Mucosa of stomach (tissue), 1 donor: ENCODE measurements around the gene OSBP2.

ENCODE experiments used
- H3K27me3 ChIP-seq: one replicate; pipeline ENCODE4 v1.7.0; 2013; ENCODE audit warnings: mild to moderate bottlenecking, low read length; ENCODE audit not compliant: control insufficient read depth, insufficient read depth
- H3K36me3 ChIP-seq: one replicate; pipeline ENCODE4 v1.7.0; 2013; ENCODE audit warnings: low read length; ENCODE audit not compliant: control insufficient read depth, insufficient read depth
- H3K4me1 ChIP-seq: one replicate; pipeline ENCODE4 v1.7.0; 2013; ENCODE audit warnings: mild to moderate bottlenecking, low read length; ENCODE audit not compliant: control insufficient read depth, insufficient read depth
- H3K4me3 ChIP-seq: one replicate; pipeline ENCODE4 v1.7.0; 2013; ENCODE audit warnings: low read length
- H3K9ac ChIP-seq: one replicate; pipeline ENCODE4 v1.7.0; 2013; ENCODE audit warnings: mild to moderate bottlenecking, low read length, moderate library complexity
- H3K9me3 ChIP-seq: one replicate; pipeline ENCODE4 v1.7.0; 2013; ENCODE audit warnings: mild to moderate bottlenecking, low read length, moderate library complexity; ENCODE audit not compliant: control insufficient read depth
- donor health status: Pancreatic carcinoma.

Gene OSBP2

GRCh38 chr22:30780026-30780425 lies 85.4 kb downstream of the OSBP2 start:
- H3K36me3 ChIP-seq, result no peaks in the 10 kb centered on the region
- H3K27me3 ChIP-seq, result no peaks in the 10 kb centered on the region

GRCh38 chr22:30781271-30781875 lies 86.7 kb downstream of the OSBP2 start:
- H3K4me1 ChIP-seq, result peaks cover 7% of the 10 kb centered on the region
- H3K36me3 ChIP-seq, result no peaks in the 10 kb centered on the region
- H3K27me3 ChIP-seq, result no peaks in the 10 kb centered on the region
- H3K4me3 ChIP-seq, result no peak overlapping the region
- no peaks in the 10 kb centered on the region for H3K9me3 ChIP-seq
- no peak overlapping the region for H3K9ac ChIP-seq

More at GRCh38 chr22:30780026-30780425, 85.4 kb downstream of the OSBP2 start:
- peaks cover 7% of the 10 kb centered on the region for H3K4me1 ChIP-seq
- no peaks in the 10 kb centered on the region for H3K9me3 ChIP-seq
- H3K4me3 ChIP-seq, result no peak overlapping the region
- no peak overlapping the region for H3K9ac ChIP-seq

- H3K36me3 ChIP-seq, result no peaks in the 10 kb centered on the region
- no peak overlapping the region for H3K4me3 ChIP-seq
- no peaks in the 10 kb centered on the region for H3K9me3 ChIP-seq
- peaks cover 7% of the 10 kb centered on the region for H3K4me1 ChIP-seq
- no peak overlapping the region for H3K9ac ChIP-seq
- no peaks in the 10 kb centered on the region for H3K27me3 ChIP-seq
Measured at GRCh38 chr22:30782613-30783012, 87.9 kb downstream of the OSBP2 start.

- H3K9ac ChIP-seq, result no peak overlapping the region
- H3K4me3 ChIP-seq, result no peak overlapping the region
- peaks cover 7% of the 10 kb centered on the region for H3K4me1 ChIP-seq
- no peaks in the 10 kb centered on the region for H3K27me3 ChIP-seq
- no peaks in the 10 kb centered on the region for H3K36me3 ChIP-seq
- no peaks in the 10 kb centered on the region for H3K9me3 ChIP-seq
Measured at GRCh38 chr22:30783021-30783420, 88.3 kb downstream of the OSBP2 start.

GRCh38 chr22:30785527-30785926 lies 90.9 kb downstream of the OSBP2 start:
- no peak overlapping the region for H3K9ac ChIP-seq
- no peaks in the 10 kb centered on the region for H3K36me3 ChIP-seq
- H3K4me3 ChIP-seq, result no peak overlapping the region
- no peaks in the 10 kb centered on the region for H3K9me3 ChIP-seq
- peaks cover 7% of the 10 kb centered on the region for H3K4me1 ChIP-seq
- H3K27me3 ChIP-seq, result no peaks in the 10 kb centered on the region

GRCh38 chr22:30790366-30790765 lies 95.7 kb downstream of the OSBP2 start:
- no peaks in the 10 kb centered on the region for H3K9me3 ChIP-seq
- no peak overlapping the region for H3K4me3 ChIP-seq
- no peaks in the 10 kb centered on the region for H3K27me3 ChIP-seq
- no peaks in the 10 kb centered on the region for H3K36me3 ChIP-seq
- H3K4me1 ChIP-seq, result no peaks in the 10 kb centered on the region
- no peak overlapping the region for H3K9ac ChIP-seq

- Histone ChIP-seq H3K27me3 (no peaks in the 10 kb centered on the region), H3K4me3 (no peak overlapping the region)
Measured at GRCh38 chr22:30792456-30792855, 97.8 kb downstream of the OSBP2 start.

GRCh38 chr22:30795118-30795517 lies 100.4 kb downstream of the OSBP2 start:
- Histone ChIP-seq H3K4me3 (no peak overlapping the region), H3K9ac (no peak overlapping the region), H3K4me1 (no peaks in the 10 kb centered on the region), H3K9me3 (no peaks in the 10 kb centered on the region), H3K27me3 (no peaks in the 10 kb centered on the region), H3K36me3 (no peaks in the 10 kb centered on the region)

More at GRCh38 chr22:30792456-30792855, 97.8 kb downstream of the OSBP2 start:
- no peaks in the 10 kb centered on the region for H3K9me3 ChIP-seq
- H3K9ac ChIP-seq, result no peak overlapping the region
- no peaks in the 10 kb centered on the region for H3K4me1 ChIP-seq
- H3K36me3 ChIP-seq, result no peaks in the 10 kb centered on the region

- H3K9me3 ChIP-seq, result no peaks in the 10 kb centered on the region
- H3K9ac ChIP-seq, result no peak overlapping the region
- no peaks in the 10 kb centered on the region for H3K36me3 ChIP-seq
- H3K4me1 ChIP-seq, result peaks cover 12% of the 10 kb centered on the region
- peaks cover 30% of the 10 kb centered on the region for H3K27me3 ChIP-seq
- no peak overlapping the region for H3K4me3 ChIP-seq
Measured at GRCh38 chr22:30801695-30802094, 107.0 kb downstream of the OSBP2 start.

GRCh38 chr22:30802202-30803166 lies 107.8 kb downstream of the OSBP2 start:
- Histone ChIP-seq H3K9me3 (no peaks in the 10 kb centered on the region), H3K27me3 (peaks cover 33% of the 10 kb centered on the region), H3K4me3 (no peak overlapping the region), H3K4me1 (peaks cover 12% of the 10 kb centered on the region), H3K36me3 (no peaks in the 10 kb centered on the region), H3K9ac (no peak overlapping the region)

GRCh38 chr22:30803679-30804078 lies 109.0 kb downstream of the OSBP2 start:
- Histone ChIP-seq H3K4me3 (no peak overlapping the region), H3K36me3 (no peaks in the 10 kb centered on the region), H3K9me3 (no peaks in the 10 kb centered on the region), H3K27me3 (peaks cover 33% of the 10 kb centered on the region), H3K4me1 (peaks cover 12% of the 10 kb centered on the region), H3K9ac (no peak overlapping the region)

- Histone ChIP-seq H3K9ac (no peak overlapping the region), H3K4me3 (no peak overlapping the region), H3K4me1 (peaks cover 12% of the 10 kb centered on the region), H3K27me3 (peaks cover 33% of the 10 kb centered on the region), H3K36me3 (no peaks in the 10 kb centered on the region), H3K9me3 (no peaks in the 10 kb centered on the region)
Measured at GRCh38 chr22:30804626-30805025, 110.0 kb downstream of the OSBP2 start.
